SKM-1 treated with dmso at 0.1 percent for 144 hours (cell line): Measurements from ENCODE around the gene NMB.
A peak's percentile ranks its signal among the peaks of the same experiment; 100 is the strongest.

Experiments
- DNase-seq: peaks from one replicate; lab custom pipeline; 2025; ENCODE audit not compliant: unreplicated experiment; lab: John Stamatoyannopoulos, UW

NMB gene

DNA sequence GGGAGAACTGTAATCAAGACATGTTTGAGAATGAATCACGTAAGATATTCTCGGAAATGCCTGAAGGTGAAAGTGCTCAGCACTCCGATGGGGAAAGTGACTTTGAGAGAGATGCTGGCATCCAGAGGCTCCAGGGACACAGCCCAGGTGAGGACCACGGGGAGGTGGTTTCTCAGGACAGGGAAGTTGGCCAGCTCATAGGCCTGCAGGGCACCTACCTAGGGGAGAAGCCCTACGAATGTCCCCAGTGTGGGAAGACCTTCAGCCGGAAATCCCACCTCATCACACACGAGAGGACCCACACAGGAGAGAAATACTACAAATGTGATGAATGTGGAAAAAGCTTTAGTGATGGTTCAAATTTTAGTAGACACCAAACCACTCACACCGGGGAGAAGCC is 37.4 kb downstream of the NMB start:
- DNase-seq: no peak

DNA sequence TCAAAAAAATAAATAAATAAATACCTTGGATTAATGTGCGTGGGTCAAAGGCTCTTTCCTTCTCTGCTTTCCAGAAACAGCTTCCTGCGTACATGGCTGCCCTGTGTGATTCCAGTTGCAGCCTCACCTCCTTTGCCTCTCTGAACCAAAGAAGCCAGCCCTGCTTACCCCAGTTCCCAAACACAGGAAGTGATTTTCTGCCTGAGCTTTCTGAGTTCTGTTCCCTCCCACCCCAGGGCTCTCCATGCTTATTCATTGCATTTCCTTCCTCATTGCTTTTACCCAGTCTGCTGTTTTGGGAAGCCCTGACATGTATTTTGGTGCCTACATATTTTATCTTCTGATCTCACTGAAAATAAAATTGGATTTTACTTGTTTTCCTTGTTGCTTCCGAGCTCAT is 41.8 kb downstream of the NMB start:
- DNase-seq: peak; percentile 51

DNA sequence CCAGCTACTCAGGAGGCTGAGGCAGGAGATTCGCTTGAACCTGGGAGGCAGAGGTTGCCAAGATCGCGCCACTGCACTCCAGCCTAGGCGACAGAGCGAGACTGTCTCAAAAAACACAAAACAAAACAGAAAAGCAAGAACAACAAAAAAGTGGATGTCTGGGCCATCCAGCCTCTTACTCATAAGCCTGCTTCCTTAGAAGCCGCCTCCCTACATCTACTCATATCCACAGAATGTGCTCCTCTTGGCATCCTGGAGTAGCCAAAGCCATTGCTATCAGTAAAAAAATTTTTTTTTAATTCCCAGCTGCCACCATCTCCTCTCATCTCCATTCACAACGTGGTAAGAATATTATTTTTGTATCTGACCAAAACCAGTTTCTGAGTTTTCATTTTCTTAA is 46.4 kb downstream of the NMB start:
- DNase-seq: no peak

DNA sequence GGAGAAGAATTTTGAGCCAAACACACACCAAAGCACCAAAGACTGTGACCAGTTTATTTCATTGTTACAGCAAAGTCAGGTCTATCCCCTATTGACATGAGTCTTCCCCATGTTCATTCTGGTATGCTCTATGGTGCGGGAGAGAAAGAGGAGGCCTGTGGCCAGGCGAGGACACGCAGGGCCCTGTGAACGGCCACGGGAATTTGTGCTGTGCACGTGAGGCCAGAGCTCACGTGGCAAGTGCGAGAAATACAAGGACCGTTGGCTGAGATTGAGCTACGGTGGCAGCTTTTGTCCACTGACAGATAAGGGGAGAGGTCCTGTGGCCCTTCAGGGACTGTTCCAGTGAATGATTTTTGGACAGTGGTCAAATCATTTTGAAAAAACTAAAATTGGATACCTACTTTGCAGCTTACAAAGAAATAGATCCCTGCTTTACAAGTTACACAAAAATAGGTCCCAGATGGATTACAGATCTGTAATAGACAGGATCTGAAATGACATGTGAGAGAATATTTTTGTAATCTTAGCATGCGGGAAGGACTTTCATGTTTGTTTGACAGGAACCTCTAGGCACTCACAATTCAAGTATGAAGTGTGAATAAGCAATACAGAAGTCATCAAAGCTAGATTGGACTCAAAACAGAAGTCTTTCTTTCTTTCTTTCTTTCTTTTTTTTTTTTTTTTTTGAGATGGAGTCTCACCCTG is 48.0 kb downstream of the NMB start:
- no peak for DNase-seq

DNA sequence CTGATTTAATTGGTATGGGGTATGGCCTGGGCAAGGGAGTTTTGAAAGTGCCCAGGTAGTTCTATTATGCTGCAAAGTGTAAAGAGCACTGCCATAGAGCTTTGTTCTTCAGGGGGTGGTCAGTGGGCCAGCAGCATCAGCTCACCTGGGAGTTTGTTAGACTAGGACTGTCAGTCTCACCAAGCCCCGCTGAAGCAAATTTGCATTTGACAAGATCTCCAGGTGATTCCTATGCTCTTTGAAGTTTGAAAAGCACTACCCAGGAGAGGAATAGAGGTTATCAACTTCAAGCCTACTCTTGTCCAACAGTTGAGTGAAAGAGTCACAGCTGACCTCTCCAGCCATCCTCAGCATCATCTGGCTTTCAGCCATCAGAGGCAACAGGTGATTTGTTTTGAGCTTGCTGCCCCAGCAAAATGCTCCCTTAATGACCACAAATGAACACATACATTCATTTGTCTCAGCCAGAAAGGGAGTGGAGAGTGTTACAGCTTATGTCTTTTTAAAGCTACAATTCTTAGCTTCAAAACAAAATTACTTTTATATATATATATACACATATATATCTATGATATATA is 49.2 kb downstream of the NMB start:
- DNase-seq: no peak

DNA sequence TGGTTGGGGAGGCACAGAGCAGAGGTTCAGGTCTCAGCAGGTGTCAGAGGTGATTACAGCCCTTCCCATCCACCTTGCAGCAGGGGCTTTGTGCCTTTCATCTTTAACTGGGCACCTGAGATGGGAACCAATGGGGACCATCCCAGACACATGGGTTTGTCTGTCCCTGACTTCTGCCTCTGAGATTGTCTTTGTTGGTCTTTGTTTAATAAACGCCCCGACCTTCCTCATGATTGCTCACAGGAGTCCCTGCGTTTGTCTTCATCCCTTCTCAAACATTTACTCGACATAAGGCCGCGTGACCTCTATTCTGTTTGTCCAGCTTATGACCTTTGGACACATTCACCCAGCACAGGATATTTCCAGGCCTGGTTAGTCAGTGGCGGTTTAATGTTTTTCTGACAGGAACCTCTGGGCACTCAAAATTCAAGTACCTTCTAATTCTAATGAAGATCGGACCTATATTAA is 51.3 kb downstream of the NMB start:
- DNase-seq: no peak

DNA sequence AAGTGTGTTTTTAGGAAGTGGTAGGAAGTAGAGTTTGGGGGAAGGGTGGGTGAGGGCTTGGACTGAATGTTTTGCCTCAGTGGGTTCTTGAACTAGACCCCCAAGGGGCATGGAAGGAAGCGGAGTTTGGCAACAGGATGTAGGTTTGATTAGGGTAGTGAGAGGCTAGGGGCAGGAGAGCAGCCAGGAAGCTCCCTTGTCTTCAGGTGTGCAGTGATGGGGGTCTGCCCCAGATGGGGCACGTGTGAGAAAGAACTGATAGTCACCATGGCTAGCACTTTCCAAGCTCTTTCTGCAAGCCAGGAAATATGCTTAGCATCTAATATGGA is 52.5 kb downstream of the NMB start:
- DNase-seq: no peak
